B cell (primary cell): ENCODE measurements around the gene ADRA2A. TPM values are rescaled to one million over a fixed set of nuclear protein-coding genes. Genes with fewer than 3 reads are reported as not detected.

Experiments used
- ATAC-seq: fragments of 200-7000 bp; cut with Tn5 transposase; one replicate; pipeline ENCODE4 v1.10.0; 2021; ENCODE audit warnings: low read depth, mild to moderate bottlenecking, moderate number of reproducible peaks, moderate library complexity
- CTCF ChIA-PET: fragments of 350-600 bp; sonication (Branson Sonifier 250); formaldehyde crosslinking; loops from one replicate; lab custom pipeline; 2021; ENCODE audit warnings: antibody characterized with exemption, inconsistent platforms; lab: Charles Lee
- POLR2A ChIA-PET: fragments of 350-600 bp; sonication (Branson Sonifier 250); formaldehyde crosslinking; loops from one replicate; lab custom pipeline; 2021; ENCODE audit warnings: antibody characterized with exemption; lab: Charles Lee
- DNase-seq: peaks from one replicate; pipeline ENCODE4 v3.0.0; 2013
- H2AFZ ChIP-seq: 2 replicates; pipeline ENCODE4 v1.6.1; 2012; ENCODE audit warnings: mild to moderate bottlenecking, low read depth, low read length; ENCODE audit not compliant: insufficient read depth, poor library complexity, severe bottlenecking
- H3K27ac ChIP-seq, 2 donors: 1 replicate in 1 of 2; 2 replicates in 1 of 2; pipeline ENCODE4 v1.5.1; 2012 to 2013; ENCODE audit warnings: low read length in 2 of 2, mild to moderate bottlenecking in 2 of 2, moderate library complexity in 1 of 2
- H3K27me3 ChIP-seq, 4 experiments: fragments of 200-600 bp in 1 of 4; sonication (generic) in 1 of 4; replicated peaks in 1 of 4; 1 replicate in 2 of 4; 2 replicates in 2 of 4; pipeline versions ENCODE4 v1.6.1 to v1.7.0; 2013 to 2016; ENCODE audit warnings: low read length in 3 of 4, mild to moderate bottlenecking in 2 of 4, mixed read lengths in 1 of 4, moderate library complexity in 1 of 4; ENCODE audit not compliant: insufficient read depth in 4 of 4, control insufficient read depth in 3 of 4; ENCODE audit errors: control extremely low read depth in 1 of 4
- H3K36me3 ChIP-seq, 2 experiments: replicated peaks in 1 of 2; 1 replicate in 1 of 2; 2 replicates in 1 of 2; pipeline versions ENCODE4 v1.6.1 to v1.7.1; 2013; ENCODE audit warnings: low read length in 1 of 2; ENCODE audit not compliant: insufficient read depth in 2 of 2, control insufficient read depth in 1 of 2; ENCODE audit errors: control extremely low read depth in 1 of 2, extremely low read depth in 1 of 2
- H3K4me1 ChIP-seq, 2 donors: fragments of 200-600 bp in 1 of 2; sonication (generic) in 1 of 2; 1 replicate in 1 of 2; 2 replicates in 1 of 2; pipeline versions ENCODE4 v1.5.1 to v1.6.1; 2013 to 2017; ENCODE audit warnings: low read length in 2 of 2; ENCODE audit not compliant: control insufficient read depth in 2 of 2, insufficient read depth in 2 of 2
- H3K4me2 ChIP-seq: replicated peaks from 2 replicates; pipeline ENCODE3; 2012; ENCODE audit warnings: mild to moderate bottlenecking, low read depth, low read length; ENCODE audit not compliant: poor library complexity, severe bottlenecking
- H3K4me3 ChIP-seq, 5 experiments: fragments of 200-600 bp in 1 of 5; sonication (generic) in 1 of 5; 1 replicate in 3 of 5; 2 replicates in 2 of 5; pipeline versions ENCODE4 v1.5.1 to v1.7.0; 2011 to 2016; ENCODE audit warnings: low read length in 4 of 5, mild to moderate bottlenecking in 4 of 5, low read depth in 2 of 5, control low read depth in 1 of 5, moderate library complexity in 1 of 5; ENCODE audit not compliant: insufficient read depth in 1 of 5; ENCODE audit errors: control extremely low read depth in 1 of 5, extremely low read depth in 1 of 5
- H3K79me2 ChIP-seq: fragments of 200-600 bp; sonication (generic); one replicate; pipeline ENCODE4 v1.6.0; 2016; ENCODE audit warnings: low read length; ENCODE audit not compliant: control insufficient read depth, insufficient read depth
- H3K9ac ChIP-seq: fragments of 200-600 bp; sonication (generic); 2 replicates; pipeline ENCODE4 v1.6.1; 2017; ENCODE audit warnings: mild to moderate bottlenecking, low read length, moderate library complexity
- H3K9me3 ChIP-seq, 3 donors: one replicate each; pipeline versions ENCODE4 v1.6.1 to v1.7.1; 2013; ENCODE audit warnings: low read length in 2 of 3; ENCODE audit not compliant: control insufficient read depth in 2 of 3, insufficient read depth in 1 of 3; ENCODE audit errors: control extremely low read depth in 1 of 3
- H4K20me1 ChIP-seq: 2 replicates; pipeline ENCODE4 v1.6.0; 2012; ENCODE audit warnings: mild to moderate bottlenecking, low read length; ENCODE audit not compliant: insufficient read depth, control insufficient read depth, poor library complexity, severe bottlenecking
- H3K27ac Mint-ChIP-seq: one replicate; pipeline ENCODE4 v1.8.0; 2021; ENCODE audit warnings: mixed read lengths
- H3K27me3 Mint-ChIP-seq: one replicate; pipeline ENCODE4 v1.8.0; 2021; ENCODE audit warnings: mixed read lengths
- H3K4me1 Mint-ChIP-seq: one replicate; pipeline ENCODE4 v1.8.0; 2021; ENCODE audit warnings: mixed read lengths
- H3K4me3 Mint-ChIP-seq: one replicate; pipeline ENCODE4 v1.8.0; 2021; ENCODE audit warnings: mixed read lengths
- H3K9me3 Mint-ChIP-seq: one replicate; pipeline ENCODE4 v1.8.0; 2022; ENCODE audit warnings: mixed read lengths; ENCODE audit not compliant: insufficient read depth
- CTCF ChIP-seq: fragments of 200-600 bp; IDR thresholded peaks from one replicate; pipeline ENCODE4 v1.8.0; 2022; ENCODE audit warnings: antibody characterized with exemption, mild to moderate bottlenecking
- EZH2 ChIP-seq: IDR thresholded peaks from 2 replicates; pipeline ENCODE4 v1.6.1; 2012; ENCODE audit warnings: borderline replicate concordance, low read depth, mild to moderate bottlenecking, moderate library complexity, low read length; ENCODE audit not compliant: insufficient read depth, poor library complexity, severe bottlenecking
- WGBS: methylation state at CpG from one replicate; pipeline ENCODE4 v1.1.5; 2013; ENCODE audit warnings: missing lambda C conversion rate; ENCODE audit not compliant: insufficient coverage; 5-methylcytosine and 5-hydroxymethylcytosine counted together
- intact Hi-C: fragments of 100-400 bp; cut with micrococcal nuclease; formaldehyde crosslinking; loops from one replicate; pipeline ENCODE4 v1.10.0; 2022
- polyA plus RNA-seq: library from polyadenylated mRNA; depleted of rRNA; stranded (reverse); fragments of >200 nt; gene quantifications from 2 replicates; pipeline ENCODE4 v1.2.3, GENCODE V29; 2012
- total RNA-seq, 2 donors: library from RNA; stranded (reverse); fragments of 120-200 nt in 1 of 2; gene quantifications; 1 replicate in 1 of 2; 2 replicates in 1 of 2; pipeline versions ENCODE4 v1.2.3 to v1.2.4, GENCODE V29; 2013 to 2022

ADRA2A gene
- total and polyA plus RNA-seq, 2 donors (not counting 1 experiment from before 2014, with no cell fraction given) = 0.01 TPM; not detected in 1

- no peak overlapping the region for H3K27ac Mint-ChIP-seq
- DNase-seq (no peak), ATAC-seq (no peak)
- no peak overlapping the region for H3K4me2 ChIP-seq
- no peak overlapping the region for H3K4me3 ChIP-seq
- H3K4me1 ChIP-seq = no peaks in the 10 kb centered on the region
- no peak overlapping the region for H3K4me3 Mint-ChIP-seq
- intact Hi-C loops = no loop called here
- peaks cover 35% of the 10 kb centered on the region for H3K27me3 Mint-ChIP-seq
- no peaks in the 10 kb centered on the region for H3K79me2 ChIP-seq
- H3K9me3 Mint-ChIP-seq = peaks cover 12% of the 10 kb centered on the region
- H3K27me3 ChIP-seq = peaks cover 0 to 9% (median under 1%) of the 10 kb centered on the region in 4 experiments
- 88% methylated on average over 2 of the region's 3 CpGs for WGBS
- POLR2A ChIA-PET = no interaction called here
- no peak overlapping the region for H3K27ac ChIP-seq
- CTCF ChIA-PET = no interaction called here
- H3K9ac ChIP-seq = no peak overlapping the region
- TF ChIP-seq CTCF (no peak), EZH2 (no peak)
- H2AFZ ChIP-seq = no peak overlapping the region
- H3K4me1 Mint-ChIP-seq = no peaks in the 10 kb centered on the region
- peaks cover 0 to 14% (median 0%) of the 10 kb centered on the region in 3 donors for H3K9me3 ChIP-seq
- no peaks in the 10 kb centered on the region for H3K36me3 ChIP-seq
- no peaks in the 10 kb centered on the region for H4K20me1 ChIP-seq
Observed at GRCh38 chr10:111086574-111086973, 9.7 kb downstream of the ADRA2A start.

GRCh38 chr10:111087331-111087756 lies 10.5 kb downstream of the ADRA2A start:
- Mint-ChIP-seq H3K27ac (no peak overlapping the region), H3K4me3 (no peak overlapping the region), H3K27me3 (peaks cover 37% of the 10 kb centered on the region), H3K4me1 (no peaks in the 10 kb centered on the region), H3K9me3 (peaks cover 12% of the 10 kb centered on the region)
- Histone ChIP-seq H3K27me3 (peaks cover 0 to 9% (median under 1%) of the 10 kb centered on the region in 4 experiments), H3K9me3 (peaks cover 0 to 14% (median 0%) of the 10 kb centered on the region in 3 donors), H3K4me2 (no peak overlapping the region), H4K20me1 (no peaks in the 10 kb centered on the region), H2AFZ (no peak overlapping the region), H3K9ac (no peak overlapping the region), H3K4me3 (no peak overlapping the region), H3K27ac (no peak overlapping the region), H3K36me3 (no peaks in the 10 kb centered on the region), H3K4me1 (no peaks in the 10 kb centered on the region), H3K79me2 (no peaks in the 10 kb centered on the region)
- ATAC-seq (no peak), DNase-seq (no peak)
- 94% methylated on average over 11 of the region's 11 CpGs for WGBS
- CTCF ChIA-PET = interaction anchor here (1.0 kb wide), 1 partner anchor 18 kb away, joined by 3 read pairs; no protein-coding TSS in a partner anchor
- POLR2A ChIA-PET = no interaction called here
- TF ChIP-seq EZH2 (no peak), CTCF (no peak)
- intact Hi-C loops = no loop called here
